OCI-LY7 (cell line): Measurements from ENCODE around the gene AHNAK2.

ENCODE experiments used
- EZH2phosphoT487 ChIP-seq: fragments of 200-600 bp; sonication (generic); IDR thresholded peaks from 2 replicates; pipeline ENCODE4 v1.6.1; 2018; ENCODE audit warnings: low read depth, borderline replicate concordance, mild to moderate bottlenecking, mixed run types, antibody characterized with exemption, low read length, moderate library complexity, mixed read lengths
- TF ChIP-seq, protein P1 (sequence below): fragments of 200-600 bp; sonication (generic); conservative IDR thresholded peaks from 2 replicates; pipeline ENCODE4 v1.5.1; 2014; ENCODE audit warnings: mild to moderate bottlenecking, antibody characterized with exemption, low read length, moderate library complexity, mixed read lengths

DNA sequence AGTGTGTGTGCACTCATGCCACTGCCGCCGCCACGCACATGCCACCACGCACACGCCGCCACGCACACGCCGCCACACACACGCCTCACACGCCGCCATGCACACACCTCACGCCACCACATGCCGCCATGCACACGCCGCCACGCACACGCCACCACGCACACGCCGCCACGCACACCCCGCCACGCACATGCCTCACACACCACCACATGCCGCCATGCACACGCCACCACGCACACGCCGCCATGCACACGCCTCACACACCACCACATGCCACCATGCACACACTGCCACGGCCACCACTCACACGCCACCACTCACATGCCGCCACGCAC, 13.7 kb upstream of the AHNAK2 start:
- TF ChIP-seq, protein P1, sequence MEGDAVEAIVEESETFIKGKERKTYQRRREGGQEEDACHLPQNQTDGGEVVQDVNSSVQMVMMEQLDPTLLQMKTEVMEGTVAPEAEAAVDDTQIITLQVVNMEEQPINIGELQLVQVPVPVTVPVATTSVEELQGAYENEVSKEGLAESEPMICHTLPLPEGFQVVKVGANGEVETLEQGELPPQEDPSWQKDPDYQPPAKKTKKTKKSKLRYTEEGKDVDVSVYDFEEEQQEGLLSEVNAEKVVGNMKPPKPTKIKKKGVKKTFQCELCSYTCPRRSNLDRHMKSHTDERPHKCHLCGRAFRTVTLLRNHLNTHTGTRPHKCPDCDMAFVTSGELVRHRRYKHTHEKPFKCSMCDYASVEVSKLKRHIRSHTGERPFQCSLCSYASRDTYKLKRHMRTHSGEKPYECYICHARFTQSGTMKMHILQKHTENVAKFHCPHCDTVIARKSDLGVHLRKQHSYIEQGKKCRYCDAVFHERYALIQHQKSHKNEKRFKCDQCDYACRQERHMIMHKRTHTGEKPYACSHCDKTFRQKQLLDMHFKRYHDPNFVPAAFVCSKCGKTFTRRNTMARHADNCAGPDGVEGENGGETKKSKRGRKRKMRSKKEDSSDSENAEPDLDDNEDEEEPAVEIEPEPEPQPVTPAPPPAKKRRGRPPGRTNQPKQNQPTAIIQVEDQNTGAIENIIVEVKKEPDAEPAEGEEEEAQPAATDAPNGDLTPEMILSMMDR, result no peak
- no peak for TF ChIP-seq EZH2phosphoT487
